Measurements from ENCODE around the gene CC2D2A.
A peak's percentile ranks its signal among the peaks of the same experiment; 100 is the strongest.

CC2D2A gene

GRCh38 chr4:15469402-15470127 is at the start of gene CC2D2A:
Gene CC2D2A (plus strand): TSS chr4:15469882. CDS start chr4:15475933, 6,051 bp downstream.
- peak; percentile 54 for DNase-seq (ENCODE audit: low spot score)

- peak; percentile 62 for DNase-seq (ENCODE audit: low spot score)
These were observed 49.0 kb upstream of the CC2D2A start for GRCh38 chr4:15420642-15421041.

DNA sequence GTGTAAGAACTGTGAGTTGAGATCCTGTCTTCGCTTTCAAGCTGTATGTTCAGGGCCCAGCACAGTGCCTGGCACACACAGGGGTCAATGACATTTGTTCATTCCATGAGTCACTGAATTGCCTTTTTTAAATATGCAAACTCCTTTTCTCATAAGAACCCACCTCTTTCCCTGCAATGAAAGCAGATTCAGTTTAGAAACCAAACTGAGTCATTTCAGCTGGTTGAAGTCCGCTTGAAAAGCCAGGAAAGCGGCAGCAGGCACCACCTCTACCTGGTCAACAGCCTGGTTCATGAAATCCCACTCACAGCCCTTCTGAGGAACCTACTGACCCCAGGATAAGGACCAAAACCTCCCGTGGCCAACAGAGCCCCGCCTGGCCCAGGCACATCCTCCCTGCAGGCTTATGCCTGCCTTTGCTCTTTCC is 46.4 kb upstream of the CC2D2A start:
- DNase-seq (ENCODE audit: low spot score): no peak

DNA sequence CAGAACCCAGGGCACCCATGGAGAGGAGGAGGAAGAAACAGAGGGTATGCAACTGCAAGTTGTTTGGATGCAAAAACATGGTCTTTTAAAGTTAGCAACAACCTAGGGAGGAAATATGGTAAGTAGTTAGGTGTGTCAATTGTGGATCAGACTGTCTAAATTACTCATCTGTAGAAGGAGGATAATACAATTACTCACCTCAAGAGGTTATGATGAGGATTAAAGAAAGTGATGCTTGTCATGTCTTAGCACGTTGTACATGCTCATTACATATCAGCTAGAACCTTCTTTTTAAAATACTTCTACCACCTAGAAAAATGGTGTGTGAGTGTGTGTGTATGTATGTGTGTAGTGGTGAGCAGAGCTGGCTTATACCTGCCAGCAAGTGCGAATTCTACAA is 44.2 kb upstream of the CC2D2A start:
- no peak for DNase-seq (ENCODE audit: low spot score)

DNA sequence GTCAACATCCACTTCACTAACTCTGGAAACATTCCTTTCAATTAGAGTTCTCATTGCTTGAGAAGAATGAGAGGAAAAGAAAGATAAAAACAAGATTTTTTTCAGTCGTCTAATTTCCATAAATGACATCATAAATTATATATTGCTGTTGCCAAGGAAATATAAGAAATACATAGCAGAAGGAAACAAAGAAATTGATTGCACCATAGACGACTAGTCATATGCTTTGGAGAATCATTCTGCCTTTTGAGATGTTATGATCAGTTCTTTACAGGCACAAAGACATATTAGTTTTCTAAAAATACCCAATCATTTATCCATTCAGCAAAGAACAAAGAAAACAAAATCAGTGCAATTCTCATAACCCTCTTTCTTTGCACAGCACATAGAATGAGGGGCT is 42.5 kb upstream of the CC2D2A start:
- DNase-seq (ENCODE audit: low spot score): no peak

DNA sequence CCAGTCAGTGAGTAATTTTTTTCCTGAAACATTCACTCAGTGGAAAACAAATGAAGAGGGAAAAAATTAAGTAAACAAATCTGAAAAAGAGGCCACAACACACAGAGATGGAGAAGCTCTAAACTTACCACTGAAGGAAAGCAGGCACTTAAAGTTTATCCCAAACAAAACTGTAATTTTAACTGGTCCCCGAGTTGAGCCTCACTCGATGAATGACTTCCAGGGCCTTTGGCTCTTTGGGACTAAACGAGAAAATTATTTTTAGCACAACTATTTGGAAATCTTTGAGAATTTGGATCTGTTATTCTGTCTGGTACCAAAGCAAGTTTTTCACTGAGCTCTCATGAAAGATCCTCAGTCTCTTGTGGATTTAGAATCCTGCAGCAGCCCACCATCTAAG is 42.0 kb upstream of the CC2D2A start, which contains the start of gene C1QTNF7:
C1QTNF7 (plus strand) TSS at position 333 of the 400 bp plus-strand sequence. CDS start 7,711 bp downstream, outside the sequence.
- no peak for DNase-seq (ENCODE audit: low spot score)

- no peak for DNase-seq (ENCODE audit: low spot score)
These were observed 41.1 kb upstream of the CC2D2A start for GRCh38 chr4:15428611-15429010.

- DNase-seq (ENCODE audit: low spot score): no peak
These were observed 35.6 kb upstream of the CC2D2A start for GRCh38 chr4:15434091-15434490.

DNA sequence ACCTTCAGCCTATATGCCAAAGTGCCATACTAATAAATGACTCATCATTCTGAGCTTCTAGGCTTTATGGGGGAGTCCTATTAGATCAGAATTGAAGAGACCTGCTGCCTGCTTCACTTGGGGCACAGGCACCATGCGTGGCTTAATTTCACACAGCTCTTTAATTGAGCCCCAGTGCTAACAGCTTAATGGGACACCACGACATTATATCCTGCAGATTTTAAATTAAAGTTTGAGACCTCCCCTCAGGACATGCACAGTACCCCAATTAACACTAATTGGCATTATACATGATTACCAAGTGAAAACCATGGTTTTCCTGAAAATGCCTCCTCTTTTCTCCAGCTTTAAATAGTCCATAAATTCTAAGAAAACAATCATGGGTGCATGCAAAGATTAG is 35.0 kb upstream of the CC2D2A start:
- DNase-seq (ENCODE audit: low spot score): no peak

DNA sequence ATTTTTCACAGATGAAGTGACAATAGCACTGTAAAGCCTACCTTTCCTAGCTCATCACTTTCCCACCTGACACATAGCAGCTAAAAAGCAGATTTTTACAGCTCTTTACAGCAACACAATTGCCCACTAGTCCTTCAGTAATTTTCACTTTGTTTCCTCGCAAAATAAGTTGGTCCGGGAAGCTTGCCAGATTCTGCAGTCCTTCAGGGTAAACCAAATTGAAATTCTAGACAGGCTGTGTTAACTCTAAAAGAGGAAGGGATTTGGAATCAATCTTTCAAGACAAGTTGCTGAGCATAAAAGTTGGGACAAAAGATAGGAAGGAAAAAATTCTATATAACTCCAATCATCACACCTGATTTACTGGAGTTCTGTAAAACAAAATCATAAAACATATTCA is 33.2 kb upstream of the CC2D2A start:
- no peak for DNase-seq (ENCODE audit: low spot score)

- peak; percentile 14 for DNase-seq (ENCODE audit: low spot score)
These were observed 30.6 kb upstream of the CC2D2A start for GRCh38 chr4:15438939-15439524.

DNA sequence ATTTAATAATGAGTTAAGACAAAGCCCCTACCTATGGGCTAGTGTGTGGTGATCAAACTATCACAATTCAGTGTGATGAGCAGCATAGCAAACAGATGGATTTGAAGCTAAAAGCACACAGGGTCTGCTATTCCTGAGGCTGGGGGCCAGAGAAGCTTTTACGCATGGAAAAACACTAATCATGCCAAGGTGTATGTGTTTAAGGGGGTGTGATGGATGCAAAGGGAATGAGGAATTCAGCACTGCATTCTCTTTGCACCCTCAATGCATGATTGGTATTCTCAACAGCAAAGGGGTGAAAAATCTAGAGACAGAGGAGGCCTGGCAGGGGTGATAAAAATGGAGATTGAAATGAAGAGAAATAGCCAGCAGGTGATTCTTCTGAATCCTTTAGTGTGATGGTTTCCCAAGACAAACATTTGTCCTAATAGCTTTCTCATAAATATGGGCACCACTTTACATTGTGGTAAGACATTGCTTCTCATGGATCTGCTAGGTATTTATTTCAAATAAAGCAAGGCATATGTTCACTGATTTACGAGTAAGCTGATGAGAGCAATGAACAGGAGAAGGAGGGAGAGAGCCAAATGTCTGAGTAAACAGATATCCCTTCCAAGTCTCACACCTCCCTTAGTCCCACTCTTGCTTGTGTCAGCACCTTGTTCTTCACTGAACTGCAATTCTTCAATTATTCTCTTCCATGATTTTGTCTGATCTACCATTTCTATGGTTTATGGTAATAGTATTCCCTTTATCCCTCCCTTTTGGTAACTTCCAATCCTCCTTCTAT is 26.1 kb upstream of the CC2D2A start:
- DNase-seq (ENCODE audit: low spot score): no peak

GRCh38 chr4:15444276-15444675 is 25.4 kb upstream of the CC2D2A start:
- DNase-seq (ENCODE audit: low spot score): no peak

DNA sequence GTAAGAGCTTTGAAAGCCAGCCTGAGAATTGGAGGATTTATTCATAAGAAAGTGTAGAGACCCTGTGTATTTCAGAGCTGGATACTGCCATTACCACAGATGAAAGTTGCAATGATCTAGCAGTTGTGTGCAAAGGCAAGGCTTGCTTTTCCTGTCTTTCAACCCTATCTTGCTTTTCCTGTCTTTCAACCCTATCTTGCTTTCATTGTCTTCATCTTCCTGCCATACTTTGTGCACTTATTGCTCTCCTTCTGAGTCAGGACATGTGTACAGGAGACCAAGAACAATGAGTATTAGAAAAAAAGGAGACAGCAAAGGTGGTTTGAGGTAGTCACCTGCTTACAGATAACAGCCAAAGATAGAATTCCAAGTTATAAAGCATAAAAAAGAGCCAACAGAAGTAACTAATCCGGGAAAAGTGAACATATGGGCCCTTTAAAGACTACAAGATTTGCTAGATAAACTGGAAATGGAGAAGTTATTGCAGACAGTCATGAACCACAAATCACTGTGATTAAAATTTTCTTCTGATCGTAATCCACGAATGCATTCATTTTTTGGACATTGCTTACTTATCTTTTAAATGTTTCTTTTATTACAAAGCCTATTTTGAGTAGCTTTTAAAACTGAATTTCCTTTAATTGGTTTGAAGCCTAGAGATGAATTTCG is 24.7 kb upstream of the CC2D2A start:
- no peak for DNase-seq (ENCODE audit: low spot score)

DNA sequence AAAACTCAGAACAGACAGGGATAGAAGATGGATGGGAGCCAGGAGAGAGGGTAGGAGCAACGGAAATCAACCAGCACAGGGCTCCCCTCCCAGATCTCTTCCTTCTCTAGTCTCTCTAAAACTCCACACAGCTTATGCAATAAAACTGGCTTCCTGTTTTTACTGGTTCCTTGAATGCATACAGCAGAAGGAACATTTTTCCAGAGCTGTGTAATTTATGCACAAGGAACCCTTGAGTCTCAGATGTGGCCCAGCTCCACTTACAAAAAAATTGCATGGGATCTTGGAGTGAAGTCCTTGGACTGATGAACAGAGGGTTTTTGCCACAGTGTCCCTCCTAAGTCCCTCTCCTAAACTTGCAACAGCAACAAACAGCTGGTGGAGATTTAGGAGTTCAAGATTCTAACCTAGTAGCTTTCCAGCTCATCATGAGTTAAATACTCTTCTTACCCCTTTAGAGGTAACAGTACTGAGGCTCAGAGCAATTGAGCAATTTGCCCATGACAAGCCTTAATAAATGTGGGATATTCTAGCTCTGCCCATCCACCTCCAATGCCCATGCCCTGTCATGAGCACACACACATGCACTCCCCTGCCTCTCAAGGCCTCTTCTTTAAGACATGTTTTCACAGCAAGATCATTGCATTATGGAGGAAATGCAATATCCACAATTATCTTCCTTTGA is 18.4 kb upstream of the CC2D2A start:
- no peak for DNase-seq (ENCODE audit: low spot score)

DNA sequence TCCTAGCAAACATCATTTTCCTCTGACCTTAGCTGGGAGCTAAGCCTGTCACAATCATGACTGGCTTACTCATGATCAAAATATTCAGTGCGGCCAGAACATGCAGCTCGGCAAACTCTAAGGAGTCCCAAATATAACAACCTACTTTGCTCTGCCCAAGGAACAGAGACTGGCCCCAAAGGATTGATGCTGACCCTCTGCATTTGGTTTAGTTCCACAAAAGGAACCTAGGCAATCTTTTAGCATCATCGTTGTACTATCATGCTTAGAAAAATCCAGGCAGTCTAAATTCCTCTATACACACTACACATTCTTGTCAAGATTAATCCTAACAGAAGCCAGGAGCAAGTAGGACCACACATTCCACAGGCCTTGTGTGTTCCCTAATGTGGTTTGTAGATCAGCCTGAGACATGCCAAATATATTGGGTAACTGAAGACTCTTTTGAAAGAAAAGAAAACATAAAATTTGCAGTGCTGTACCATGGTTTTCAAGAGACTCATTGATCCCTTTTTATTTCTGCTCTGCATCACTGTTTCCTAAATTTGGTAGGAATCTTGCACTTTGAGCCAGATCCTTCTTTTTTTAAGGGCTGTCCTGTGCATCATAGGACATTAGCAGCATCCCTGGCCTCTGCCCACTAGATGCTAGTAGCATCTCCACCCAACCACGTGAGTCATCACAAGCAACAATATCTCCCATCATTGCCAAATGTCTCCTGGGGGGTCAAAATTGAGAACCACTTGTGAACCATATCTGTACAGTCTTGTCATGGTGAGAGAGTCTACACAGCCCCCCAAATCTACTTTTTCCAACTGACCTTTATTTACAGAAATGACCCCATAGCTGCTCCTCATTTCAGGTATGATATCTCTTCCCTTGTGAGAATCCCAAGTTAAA is 17.6 kb upstream of the CC2D2A start:
- DNase-seq (ENCODE audit: low spot score): peak; percentile 22

- DNase-seq (ENCODE audit: low spot score): no peak
These were observed 14.4 kb upstream of the CC2D2A start for GRCh38 chr4:15455290-15455689.

- peak; percentile 38 for DNase-seq (ENCODE audit: low spot score)
These were observed 12.1 kb upstream of the CC2D2A start for GRCh38 chr4:15457406-15458201.

- DNase-seq (ENCODE audit: low spot score): no peak
These were observed 11.1 kb upstream of the CC2D2A start for GRCh38 chr4:15458616-15459015.

GRCh38 chr4:15459706-15460105 is 10.0 kb upstream of the CC2D2A start:
- DNase-seq (ENCODE audit: low spot score): no peak

Data from COLO829 (cell line).